Retinal pigment epithelial cell (primary cell): ENCODE results near the gene LEUTX.

Source experiments
- DNase-seq: peaks from one replicate; pipeline ENCODE4 v3.0.0-alpha.2; 2010; ENCODE audit warnings: low read depth
- H3K4me3 ChIP-seq: 2 replicates; pipeline ENCODE4 v1.5.1; 2011; ENCODE audit warnings: mild to moderate bottlenecking, low read length, control low read depth, moderate library complexity
- TF ChIP-seq, protein P1 (sequence below): conservative IDR thresholded peaks from 2 replicates; pipeline ENCODE4 v1.5.1; 2011; ENCODE audit warnings: low read depth, low read length, control low read depth, inconsistent platforms

Gene LEUTX

DNA sequence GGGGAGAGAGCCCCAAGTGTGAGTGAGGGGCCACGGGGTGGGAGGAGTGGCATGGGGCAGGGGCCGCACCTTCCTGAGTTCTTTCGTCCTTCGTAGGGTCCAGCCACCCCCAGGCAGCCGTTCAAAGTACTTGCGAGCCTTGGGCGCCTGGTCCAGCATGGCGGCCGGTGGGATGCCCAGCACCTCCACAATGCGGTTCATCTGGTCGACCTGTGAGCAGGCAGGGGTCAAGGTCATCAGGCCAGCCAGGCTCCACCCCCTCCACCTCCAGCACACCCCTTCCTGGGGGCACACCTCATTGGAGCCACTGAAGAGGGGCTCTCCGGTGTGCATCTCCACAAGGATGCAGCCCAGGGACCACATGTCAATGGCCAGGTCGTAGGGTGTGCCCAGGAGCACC is 48.6 kb downstream of the LEUTX start:
- TF ChIP-seq, protein P1, sequence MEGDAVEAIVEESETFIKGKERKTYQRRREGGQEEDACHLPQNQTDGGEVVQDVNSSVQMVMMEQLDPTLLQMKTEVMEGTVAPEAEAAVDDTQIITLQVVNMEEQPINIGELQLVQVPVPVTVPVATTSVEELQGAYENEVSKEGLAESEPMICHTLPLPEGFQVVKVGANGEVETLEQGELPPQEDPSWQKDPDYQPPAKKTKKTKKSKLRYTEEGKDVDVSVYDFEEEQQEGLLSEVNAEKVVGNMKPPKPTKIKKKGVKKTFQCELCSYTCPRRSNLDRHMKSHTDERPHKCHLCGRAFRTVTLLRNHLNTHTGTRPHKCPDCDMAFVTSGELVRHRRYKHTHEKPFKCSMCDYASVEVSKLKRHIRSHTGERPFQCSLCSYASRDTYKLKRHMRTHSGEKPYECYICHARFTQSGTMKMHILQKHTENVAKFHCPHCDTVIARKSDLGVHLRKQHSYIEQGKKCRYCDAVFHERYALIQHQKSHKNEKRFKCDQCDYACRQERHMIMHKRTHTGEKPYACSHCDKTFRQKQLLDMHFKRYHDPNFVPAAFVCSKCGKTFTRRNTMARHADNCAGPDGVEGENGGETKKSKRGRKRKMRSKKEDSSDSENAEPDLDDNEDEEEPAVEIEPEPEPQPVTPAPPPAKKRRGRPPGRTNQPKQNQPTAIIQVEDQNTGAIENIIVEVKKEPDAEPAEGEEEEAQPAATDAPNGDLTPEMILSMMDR = no peak
- DNase-seq = no peak
- H3K4me3 ChIP-seq = no peak overlapping the region

DNA sequence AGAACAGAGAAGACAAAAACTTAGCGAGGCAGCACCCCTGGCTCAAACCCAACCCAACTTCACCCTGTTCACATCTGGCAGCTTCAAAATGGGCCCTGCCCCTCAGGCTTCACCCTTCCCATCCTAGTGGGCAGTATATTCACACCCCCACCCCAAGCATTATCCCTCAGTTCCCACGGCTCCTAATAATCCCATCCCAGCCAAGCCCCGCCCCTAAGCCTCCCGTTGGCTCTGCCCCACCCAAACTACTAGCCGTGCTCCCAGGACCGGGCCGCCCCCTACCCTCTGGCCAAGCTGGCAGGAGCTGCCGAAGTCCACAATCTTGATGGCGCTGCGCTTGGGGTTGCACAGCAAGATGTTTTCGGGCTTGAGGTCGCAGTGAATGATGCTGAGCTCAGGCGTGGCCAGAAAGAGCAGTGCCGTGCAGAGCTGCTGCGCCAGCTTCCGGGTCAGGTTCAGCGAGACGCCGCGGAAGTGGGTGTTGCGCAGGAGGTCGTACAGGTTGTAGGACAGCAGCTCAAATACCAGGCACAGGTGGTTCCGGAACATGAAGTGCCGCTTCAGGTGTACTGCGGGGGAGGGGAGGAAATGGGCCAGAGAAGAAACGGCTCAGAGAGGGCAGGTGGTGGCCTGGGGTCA is 49.5 kb downstream of the LEUTX start:
- H3K4me3 ChIP-seq = no peak overlapping the region
- TF ChIP-seq, protein P1 = no peak
- DNase-seq = no peak

DNA sequence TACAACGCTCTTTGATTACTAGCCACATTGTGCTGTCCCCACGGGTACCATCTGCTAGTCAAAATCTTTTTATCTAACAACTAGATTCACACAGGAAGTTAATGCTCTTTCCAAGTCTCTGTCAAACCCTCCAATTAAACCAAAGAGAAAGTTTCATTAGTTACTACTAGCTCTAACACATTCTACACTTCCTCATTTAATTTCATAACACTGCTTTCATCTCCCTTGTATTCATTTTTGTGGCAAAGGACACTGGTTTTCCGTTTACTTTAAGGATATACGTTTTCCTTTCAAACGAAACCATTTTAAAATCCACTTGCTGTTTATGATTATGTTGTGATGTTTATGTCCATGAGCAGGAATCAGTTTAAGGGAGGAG is 50.0 kb downstream of the LEUTX start:
- TF ChIP-seq, protein P1 = no peak
- DNase-seq = no peak
- H3K4me3 ChIP-seq = no peak overlapping the region

DNA sequence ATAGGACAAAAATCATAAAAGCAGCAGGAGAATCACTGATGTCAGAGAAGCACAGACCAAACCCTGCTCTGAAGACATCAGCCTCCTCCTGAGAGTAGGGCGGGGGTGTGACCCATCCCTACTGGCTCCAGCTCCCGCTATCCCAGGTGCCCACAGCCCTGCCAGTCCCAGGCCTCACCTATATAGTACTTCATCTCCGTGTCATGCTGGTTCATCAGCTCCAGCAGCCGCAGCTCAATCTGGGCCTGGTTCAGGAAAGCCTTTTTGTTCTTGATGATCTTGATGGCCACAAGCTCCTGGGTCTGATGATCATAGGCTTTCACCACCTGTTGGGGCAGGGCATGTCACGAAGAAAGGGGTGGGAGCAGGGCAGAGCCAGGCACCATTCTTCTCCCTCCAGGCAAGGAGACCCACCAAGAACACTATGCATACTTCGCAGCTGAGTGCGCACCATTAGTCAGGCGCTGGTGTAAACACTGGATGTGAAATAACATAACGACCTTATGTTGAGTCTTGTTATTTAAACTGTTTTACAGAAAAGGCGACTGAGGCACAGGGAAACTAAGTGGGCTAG is 51.1 kb downstream of the LEUTX start:
- TF ChIP-seq, protein P1 = no peak
- no peak for DNase-seq
- no peak overlapping the region for H3K4me3 ChIP-seq

DNA sequence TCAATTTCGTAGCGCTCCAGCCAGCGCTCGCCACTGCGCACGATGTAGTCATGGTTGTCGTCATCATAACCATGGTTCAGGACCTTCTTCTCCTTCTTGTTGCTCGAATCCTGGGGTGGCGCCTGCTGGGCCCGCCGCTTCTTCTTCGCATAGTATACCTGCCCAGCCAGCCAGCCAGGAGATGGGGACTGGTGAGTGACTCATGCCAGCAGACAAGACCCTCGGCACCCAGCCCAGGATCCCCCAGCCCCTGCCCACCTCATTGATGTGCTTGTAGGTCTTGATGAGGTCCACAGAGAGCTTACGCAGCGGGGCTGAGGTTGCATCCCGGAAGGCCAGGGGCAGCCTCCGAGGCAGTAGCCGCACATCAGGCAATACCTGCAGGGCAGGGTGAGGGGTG is 51.8 kb downstream of the LEUTX start:
- no peak overlapping the region for H3K4me3 ChIP-seq
- TF ChIP-seq, protein P1 = no peak
- DNase-seq = no peak

DNA sequence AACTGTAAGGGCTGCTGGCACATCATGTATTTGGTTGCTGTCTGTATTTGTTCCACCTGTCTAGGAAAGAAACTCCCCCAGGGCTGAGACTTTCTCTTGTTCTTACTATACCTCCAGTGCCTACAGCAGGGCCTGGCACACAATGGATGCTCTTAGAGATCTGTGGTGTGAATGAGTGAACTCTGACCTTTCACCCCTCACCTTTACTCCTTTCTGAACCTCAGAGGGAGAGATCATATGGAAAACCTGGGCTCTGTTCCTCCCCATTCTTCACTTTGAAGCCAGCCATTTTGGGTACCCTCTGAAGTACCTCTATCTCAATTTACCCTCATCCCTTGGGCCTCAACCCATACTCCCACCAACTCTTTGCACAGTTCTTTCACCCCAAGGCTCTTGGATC is 52.2 kb downstream of the LEUTX start:
- H3K4me3 ChIP-seq = no peak overlapping the region
- TF ChIP-seq, protein P1 = no peak
- no peak for DNase-seq

DNA sequence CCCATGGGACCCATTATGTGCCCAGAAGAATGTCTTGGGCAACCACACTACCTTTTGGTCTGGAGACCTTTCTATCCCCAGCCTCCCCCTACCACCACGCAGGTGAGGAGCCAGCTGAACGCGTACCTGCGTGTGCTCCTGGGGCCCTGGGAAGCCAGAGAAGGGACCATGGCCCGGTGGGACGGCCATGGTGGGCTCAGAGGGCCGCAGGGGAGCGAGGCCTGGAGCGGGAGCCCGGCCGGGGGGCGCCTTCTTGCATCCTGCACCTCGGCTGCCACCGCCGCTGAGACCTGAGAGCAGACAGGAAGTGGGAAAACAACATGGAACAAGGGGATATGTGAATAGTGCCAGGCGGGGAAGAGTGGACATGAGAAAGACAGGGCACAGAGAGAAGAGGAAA is 53.0 kb downstream of the LEUTX start:
- no peak overlapping the region for H3K4me3 ChIP-seq
- TF ChIP-seq, protein P1 = no peak
- no peak for DNase-seq
